Measurements from ENCODE around the gene SYAP1.

SYAP1 gene

GRCh38 chrX:16797358-16797757 lies 77.9 kb downstream of the SYAP1 start:
- TF ChIP-seq CTCF (IDR thresholded peaks at IDR 0.05; ENCODE audit: low read depth, low read length): no peak

GRCh38 chrX:16797841-16798240 lies 78.4 kb downstream of the SYAP1 start:
- no peak overlapping the region for H3K4me3 ChIP-seq (ENCODE audit: low read depth, low read length)
- TF ChIP-seq CTCF (IDR thresholded peaks at IDR 0.05; ENCODE audit: low read depth, low read length): no peak

More at GRCh38 chrX:16797358-16797757, 77.9 kb downstream of the SYAP1 start:
- no peak overlapping the region for H3K4me3 ChIP-seq (ENCODE audit: low read depth, low read length)

GRCh38 chrX:16804923-16805464 lies 85.6 kb downstream of the SYAP1 start:
- no peak for TF ChIP-seq CTCF (IDR thresholded peaks at IDR 0.05; ENCODE audit: low read depth, low read length)
- H3K4me3 ChIP-seq (ENCODE audit: low read depth, low read length): no peak overlapping the region

GRCh38 chrX:16807548-16807947 lies 88.1 kb downstream of the SYAP1 start:
- TF ChIP-seq CTCF (IDR thresholded peaks at IDR 0.05; ENCODE audit: low read depth, low read length): 0 out of 2 replicates have a peak, but pooled peaks have one; percentile 14
- H3K4me3 ChIP-seq (ENCODE audit: low read depth, low read length): peak overlapping the region; percentile 42

- no peak for TF ChIP-seq CTCF (IDR thresholded peaks at IDR 0.05; ENCODE audit: low read depth, low read length)
- H3K4me3 ChIP-seq (ENCODE audit: low read depth, low read length): peak overlapping the region; percentile 42
Measured at GRCh38 chrX:16807976-16808542, 88.6 kb downstream of the SYAP1 start.

GRCh38 chrX:16814597-16814996 lies 95.2 kb downstream of the SYAP1 start:
- TF ChIP-seq CTCF (IDR thresholded peaks at IDR 0.05; ENCODE audit: low read depth, low read length): no peak
- no peak overlapping the region for H3K4me3 ChIP-seq (ENCODE audit: low read depth, low read length)
